DOHH2 (cell line): ENCODE data around the gene ZBTB7C.

Source experiments
- H3F3A ChIP-seq: fragments of 200-600 bp; sonication (generic), shearing (Covaris generic); 2 replicates; pipeline ENCODE4 v1.6.0; 2016; ENCODE audit warnings: antibody characterized with exemption, mild to moderate bottlenecking; ENCODE audit not compliant: control insufficient read depth, insufficient read depth
- H3K27ac ChIP-seq: fragments of 200-600 bp; sonication (generic); 2 replicates; pipeline ENCODE4 v1.5.1; 2014; ENCODE audit warnings: low read depth, mild to moderate bottlenecking, low read length, moderate library complexity
- H3K27me3 ChIP-seq: fragments of 200-600 bp; sonication (generic); 2 replicates; pipeline ENCODE4 v1.6.1; 2014; ENCODE audit warnings: mild to moderate bottlenecking, low read length, mixed read lengths; ENCODE audit not compliant: control insufficient read depth
- H3K36me3 ChIP-seq: fragments of 200-600 bp; sonication (generic); 2 replicates; pipeline ENCODE4 v1.6.1; 2014; ENCODE audit warnings: mild to moderate bottlenecking, low read length, moderate library complexity, mixed read lengths; ENCODE audit not compliant: control insufficient read depth
- H3K4me1 ChIP-seq: fragments of 200-600 bp; sonication (generic); 2 replicates; pipeline ENCODE4 v1.6.1; 2014; ENCODE audit warnings: mild to moderate bottlenecking, low read length, mixed read lengths; ENCODE audit not compliant: control insufficient read depth
- H3K4me2 ChIP-seq: fragments of 200-600 bp; sonication (generic); 2 replicates; pipeline ENCODE4 v1.6.0; 2014; ENCODE audit warnings: mild to moderate bottlenecking, low read length, moderate library complexity
- H3K4me3 ChIP-seq: fragments of 200-600 bp; sonication (generic); 2 replicates; pipeline ENCODE4 v1.5.1; 2014; ENCODE audit warnings: mild to moderate bottlenecking, low read length, mixed read lengths
- H3K79me2 ChIP-seq: fragments of 200-600 bp; sonication (generic); 2 replicates; pipeline ENCODE4 v1.6.1; 2014; ENCODE audit warnings: mild to moderate bottlenecking, low read length, mixed read lengths; ENCODE audit not compliant: control insufficient read depth
- H3K9me2 ChIP-seq: fragments of 200-600 bp; sonication (generic); replicated peaks from 2 replicates; pipeline ENCODE4 v1.6.1; 2014; ENCODE audit warnings: mild to moderate bottlenecking, low read length, mixed read lengths; ENCODE audit not compliant: control insufficient read depth
- H3K9me3 ChIP-seq: fragments of 200-600 bp; sonication (generic); 2 replicates; pipeline ENCODE4 v1.6.1; 2014; ENCODE audit warnings: antibody characterized with exemption, low read length, mixed read lengths; ENCODE audit not compliant: control insufficient read depth, insufficient read depth
- H4K20me1 ChIP-seq: fragments of 200-600 bp; sonication (generic); 2 replicates; pipeline ENCODE4 v1.6.0; 2014; ENCODE audit warnings: low read depth, mild to moderate bottlenecking, antibody characterized with exemption, low read length, moderate library complexity; ENCODE audit not compliant: control insufficient read depth, insufficient read depth
- CTCF ChIP-seq: fragments of 200-600 bp; sonication (generic); IDR thresholded peaks from one replicate; pipeline ENCODE4 v1.5.1; 2014; ENCODE audit warnings: antibody characterized with exemption, mild to moderate bottlenecking, low read depth, low read length; ENCODE audit not compliant: poor library complexity, severe bottlenecking
- EZH2phosphoT487 ChIP-seq: fragments of 200-600 bp; sonication (generic); IDR thresholded peaks from 2 replicates; pipeline ENCODE4 v1.6.1; 2017; ENCODE audit warnings: borderline replicate concordance, mild to moderate bottlenecking, antibody characterized with exemption, low read length, moderate library complexity, mixed read lengths

The ZBTB7C gene

GRCh38 chr18:48090021-48090420, 319.2 kb downstream of the ZBTB7C start:
- Histone ChIP-seq H3K36me3 (no peaks in the 10 kb centered on the region), H3K4me3 (no peak overlapping the region), H3K79me2 (no peaks in the 10 kb centered on the region), H3F3A (no peaks in the 10 kb centered on the region), H3K9me2 (no peaks in the 10 kb centered on the region), H4K20me1 (no peaks in the 10 kb centered on the region), H3K9me3 (no peaks in the 10 kb centered on the region), H3K4me2 (no peak overlapping the region), H3K27me3 (peaks cover 2% of the 10 kb centered on the region), H3K4me1 (no peaks in the 10 kb centered on the region), H3K27ac (no peak overlapping the region)
- TF ChIP-seq EZH2phosphoT487 (no peak), CTCF (no peak)

GRCh38 chr18:48085781-48086487, 323.2 kb downstream of the ZBTB7C start:
- no peaks in the 10 kb centered on the region for H4K20me1 ChIP-seq
- TF ChIP-seq EZH2phosphoT487 (no peak), CTCF (no peak)
- H3K27ac ChIP-seq: no peak overlapping the region
- H3K9me2 ChIP-seq: no peaks in the 10 kb centered on the region
- H3K4me3 ChIP-seq: no peak overlapping the region
- H3K9me3 ChIP-seq: no peaks in the 10 kb centered on the region
- H3K36me3 ChIP-seq: no peaks in the 10 kb centered on the region
- no peaks in the 10 kb centered on the region for H3K79me2 ChIP-seq
- no peaks in the 10 kb centered on the region for H3F3A ChIP-seq
- no peak overlapping the region for H3K4me2 ChIP-seq
- no peaks in the 10 kb centered on the region for H3K27me3 ChIP-seq
- H3K4me1 ChIP-seq: no peaks in the 10 kb centered on the region

GRCh38 chr18:48084858-48085257, 324.3 kb downstream of the ZBTB7C start:
- no peak overlapping the region for H3K27ac ChIP-seq
- no peak overlapping the region for H3K4me3 ChIP-seq
- H4K20me1 ChIP-seq: no peaks in the 10 kb centered on the region
- H3K9me2 ChIP-seq: no peaks in the 10 kb centered on the region
- H3K27me3 ChIP-seq: no peaks in the 10 kb centered on the region
- H3K4me2 ChIP-seq: no peak overlapping the region
- no peaks in the 10 kb centered on the region for H3K36me3 ChIP-seq
- no peaks in the 10 kb centered on the region for H3K4me1 ChIP-seq
- no peaks in the 10 kb centered on the region for H3K9me3 ChIP-seq
- TF ChIP-seq EZH2phosphoT487: no peak
- no peak for TF ChIP-seq CTCF
- no peaks in the 10 kb centered on the region for H3K79me2 ChIP-seq
- no peaks in the 10 kb centered on the region for H3F3A ChIP-seq
